ENCODE data around the gene MMP7. TPM values are rescaled to one million over a fixed set of nuclear protein-coding genes. Genes with fewer than 3 reads are reported as not detected.
"Not testable (repeated sequence)": the region's sequence is repeated elsewhere in the genome, so short reads cannot be mapped to it uniquely, and the experiment has no call there.

Gene MMP7
- total and polyA plus RNA-seq, 2 of the 4 experiments (the other 2 are of a cell fraction): not detected

DNA sequence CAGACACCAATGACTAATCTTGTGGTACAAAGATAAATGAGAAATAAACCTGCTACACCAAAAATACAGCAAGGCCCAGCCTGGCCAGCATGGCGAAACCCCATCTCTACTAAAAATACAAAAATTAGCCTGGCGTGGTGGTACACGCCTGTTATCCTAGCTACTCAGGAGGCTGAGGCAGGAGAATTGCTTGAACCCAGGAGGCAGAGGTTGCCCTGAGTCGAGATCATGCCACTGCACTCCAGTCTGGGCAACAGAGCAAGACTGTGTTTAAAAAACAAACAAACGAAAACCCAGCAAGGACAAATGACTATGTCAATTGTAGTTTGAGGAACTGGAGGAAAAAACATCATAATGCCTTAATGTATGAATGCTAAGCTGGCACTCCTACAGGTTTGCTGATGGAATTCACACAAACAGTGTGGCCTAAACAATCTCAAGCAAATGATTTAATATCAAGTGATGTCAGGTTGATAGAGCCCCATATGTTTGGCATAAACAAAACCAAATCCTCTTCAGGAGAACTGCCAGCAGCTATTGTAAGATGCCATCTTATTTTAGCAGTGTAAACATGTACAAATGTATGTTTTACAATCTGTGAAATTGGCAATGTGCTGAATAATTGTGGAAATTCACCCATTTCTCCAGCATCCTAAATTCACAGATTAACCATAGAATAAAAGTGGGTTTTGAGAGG is 20.0 kb downstream of the MMP7 start:
- intact Hi-C loops (cut with micrococcal nuclease): no loop called here
- no peak overlapping the region for H3K14ac ChIP-seq (replicated peaks; ENCODE audit: low read depth, low read length)

DNA sequence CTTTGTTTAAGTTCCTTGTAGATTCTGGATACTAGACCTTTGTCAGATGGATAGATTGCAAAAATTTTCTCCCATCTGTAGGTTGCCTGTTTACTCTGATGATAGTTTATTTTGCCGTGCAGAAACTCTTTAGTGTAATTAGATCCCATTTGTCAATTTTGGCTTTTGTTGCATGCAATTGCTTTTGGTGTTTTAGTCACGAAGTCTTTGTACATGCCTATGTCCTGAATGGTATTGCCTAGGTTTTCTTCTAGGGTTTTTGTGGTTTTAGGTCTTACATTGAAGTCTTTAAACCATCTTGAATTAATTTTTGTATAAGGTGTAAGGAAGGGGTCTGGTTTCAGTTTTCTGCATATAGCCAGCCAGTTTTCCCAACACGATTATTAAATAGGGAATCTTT is 27.7 kb downstream of the MMP7 start:
- H3K4me3 ChIP-seq (ENCODE audit: insufficient read depth, low read depth, low read length); H4K8ac ChIP-seq (ENCODE audit: low read depth in 2 of 2, low read length in 2 of 2); H4K5ac ChIP-seq (ENCODE audit: low read depth, low read length); in situ Hi-C loops (cut with MboI; ENCODE audit: low sequenced_read_pairs); H3K27me3 ChIP-seq (ENCODE audit: control insufficient read depth, insufficient read depth, low read length); intact Hi-C loops (cut with micrococcal nuclease); CTCF ChIA-PET; POLR2A ChIA-PET (ENCODE audit: unreplicated experiment); H3K23ac ChIP-seq (ENCODE audit: low read depth, low read length); H2AK9ac ChIP-seq (replicated peaks; ENCODE audit: low read depth, low read length, poor library complexity); H2BK5ac ChIP-seq (ENCODE audit: low read depth, low read length, poor library complexity, severe bottlenecking); H3K4ac ChIP-seq (ENCODE audit: low read depth, low read length); BruUV-seq (replicated peaks); H2BK120ac ChIP-seq (ENCODE audit: low read depth, low read length); dilution Hi-C loops (cut with HindIII; ENCODE audit: low sequenced_read_pairs, unreplicated experiment); ATAC-seq (ENCODE audit: low read depth); H2AK5ac ChIP-seq (ENCODE audit: low read depth, low read length); H3K18ac ChIP-seq (ENCODE audit: low read depth, low read length); H3K36me3 ChIP-seq (ENCODE audit: control insufficient read depth, insufficient read depth, low read length); H3K14ac ChIP-seq (replicated peaks; ENCODE audit: low read depth, low read length); H2AFZ ChIP-seq (replicated peaks; ENCODE audit: low read length, poor library complexity); H3K9me1 ChIP-seq (ENCODE audit: insufficient read depth, low read length); H3K27ac ChIP-seq (ENCODE audit: insufficient read depth, low read length); H3K4me2 ChIP-seq (ENCODE audit: low read depth, low read length); H4K20me1 ChIP-seq (ENCODE audit: insufficient read depth, low read length); H3K9me3 ChIP-seq (ENCODE audit: control insufficient read depth, insufficient read depth, low read length); H2BK20ac ChIP-seq (ENCODE audit: low read depth, low read length); H3K56ac ChIP-seq (ENCODE audit: extremely low read depth, insufficient read depth, low read length); H3K79me1 ChIP-seq (ENCODE audit: low read depth in 1 of 2, low read length in 2 of 2); H3K9ac ChIP-seq (ENCODE audit: low read depth, low read length); H4K91ac ChIP-seq (ENCODE audit: insufficient read depth, low read depth, low read length); H3K4me1 ChIP-seq (ENCODE audit: control insufficient read depth, insufficient read depth, low read length); H2BK15ac ChIP-seq (ENCODE audit: low read depth, low read length): not testable (repeated sequence)
- WGBS, 2 experiments (ENCODE audit: extremely low coverage in 2 of 2, insufficient read length in 1 of 2): no CpG with 5 or more reads among the region's 3 CpGs
- peak; percentile 15 for DNase-seq

More for the DNA sequence above, 20.0 kb downstream of the MMP7 start:
- ChIA-PET POLR2A (ENCODE audit: unreplicated experiment) (no interaction called here), CTCF (no interaction called here)
- Histone ChIP-seq H4K8ac (ENCODE audit: low read depth in 2 of 2, low read length in 2 of 2) (no peak overlapping the region), H2AK5ac (ENCODE audit: low read depth, low read length) (no peak overlapping the region), H3K56ac (ENCODE audit: extremely low read depth, insufficient read depth, low read length) (no peak overlapping the region), H3K9me3 (ENCODE audit: control insufficient read depth, insufficient read depth, low read length) (no peaks in the 10 kb centered on the region), H3K4ac (ENCODE audit: low read depth, low read length) (no peak overlapping the region), H3K27me3 (ENCODE audit: control insufficient read depth, insufficient read depth, low read length) (peaks cover 5% of the 10 kb centered on the region; the same call in 1 of the 2 replicates), H3K36me3 (ENCODE audit: control insufficient read depth, insufficient read depth, low read length) (no peaks in the 10 kb centered on the region), H3K4me2 (ENCODE audit: low read depth, low read length) (no peak overlapping the region), H3K9me1 (ENCODE audit: insufficient read depth, low read length) (0 out of 2 replicates have a peak, but pooled peaks cover 2% of the 10 kb centered on the region), H3K4me1 (ENCODE audit: control insufficient read depth, insufficient read depth, low read length) (no peaks in the 10 kb centered on the region), H2BK5ac (ENCODE audit: low read depth, low read length, poor library complexity, severe bottlenecking) (no peak overlapping the region), H2BK15ac (ENCODE audit: low read depth, low read length) (no peak overlapping the region), H3K23ac (ENCODE audit: low read depth, low read length) (no peak overlapping the region), H3K4me3 (ENCODE audit: insufficient read depth, low read depth, low read length) (no peak overlapping the region), H3K79me1 (ENCODE audit: low read depth in 1 of 2, low read length in 2 of 2) (no peaks in the 10 kb centered on the region), H2AFZ (replicated peaks; ENCODE audit: low read length, poor library complexity) (no peak overlapping the region), H3K27ac (ENCODE audit: insufficient read depth, low read length) (no peak overlapping the region), H4K20me1 (ENCODE audit: insufficient read depth, low read length) (no peaks in the 10 kb centered on the region), H3K9ac (ENCODE audit: low read depth, low read length) (no peak overlapping the region), H3K18ac (ENCODE audit: low read depth, low read length) (no peak overlapping the region), H2AK9ac (replicated peaks; ENCODE audit: low read depth, low read length, poor library complexity) (no peak overlapping the region), H2BK20ac (ENCODE audit: low read depth, low read length) (no peak overlapping the region), H2BK120ac (ENCODE audit: low read depth, low read length) (no peak overlapping the region), H4K5ac (ENCODE audit: low read depth, low read length) (no peak overlapping the region), H4K91ac (ENCODE audit: insufficient read depth, low read depth, low read length) (no peak overlapping the region)
- in situ Hi-C loops (cut with MboI; ENCODE audit: low sequenced_read_pairs): no loop called here
- ATAC-seq (ENCODE audit: low read depth) (no peak), DNase-seq (no peak)
- BruUV-seq (replicated peaks): no TSS peak
- WGBS, 2 experiments (ENCODE audit: extremely low coverage in 2 of 2, insufficient read length in 1 of 2): 82% methylated on average over 3 of the region's 5 CpGs; no CpG with 5 or more reads in 1 of the 2 experiments
- dilution Hi-C loops (cut with HindIII; ENCODE audit: low sequenced_read_pairs, unreplicated experiment): no loop called here
- TF ChIP-seq SMC3 (IDR thresholded peaks at IDR 0.05; ENCODE audit: low read depth, low read length): no peak
- TF ChIP-seq MXI1 (IDR thresholded peaks at IDR 0.05; ENCODE audit: borderline replicate concordance, low read depth, low read length): no peak
- TF ChIP-seq FOS (IDR thresholded peaks at IDR 0.05; ENCODE audit: low read depth, low read length): no peak
- TF ChIP-seq, protein P1, sequence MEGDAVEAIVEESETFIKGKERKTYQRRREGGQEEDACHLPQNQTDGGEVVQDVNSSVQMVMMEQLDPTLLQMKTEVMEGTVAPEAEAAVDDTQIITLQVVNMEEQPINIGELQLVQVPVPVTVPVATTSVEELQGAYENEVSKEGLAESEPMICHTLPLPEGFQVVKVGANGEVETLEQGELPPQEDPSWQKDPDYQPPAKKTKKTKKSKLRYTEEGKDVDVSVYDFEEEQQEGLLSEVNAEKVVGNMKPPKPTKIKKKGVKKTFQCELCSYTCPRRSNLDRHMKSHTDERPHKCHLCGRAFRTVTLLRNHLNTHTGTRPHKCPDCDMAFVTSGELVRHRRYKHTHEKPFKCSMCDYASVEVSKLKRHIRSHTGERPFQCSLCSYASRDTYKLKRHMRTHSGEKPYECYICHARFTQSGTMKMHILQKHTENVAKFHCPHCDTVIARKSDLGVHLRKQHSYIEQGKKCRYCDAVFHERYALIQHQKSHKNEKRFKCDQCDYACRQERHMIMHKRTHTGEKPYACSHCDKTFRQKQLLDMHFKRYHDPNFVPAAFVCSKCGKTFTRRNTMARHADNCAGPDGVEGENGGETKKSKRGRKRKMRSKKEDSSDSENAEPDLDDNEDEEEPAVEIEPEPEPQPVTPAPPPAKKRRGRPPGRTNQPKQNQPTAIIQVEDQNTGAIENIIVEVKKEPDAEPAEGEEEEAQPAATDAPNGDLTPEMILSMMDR (conservative IDR thresholded peaks at IDR 0.05; ENCODE audit: low read depth, low read length): no peak
- no peak for TF ChIP-seq RAD21 (IDR thresholded peaks at IDR 0.05; ENCODE audit: low read length)
- TF ChIP-seq RCOR1 (IDR thresholded peaks at IDR 0.05; ENCODE audit: insufficient replicate concordance, low read length): no peak
- TF ChIP-seq MAFK (IDR thresholded peaks at IDR 0.05; ENCODE audit: low read depth, low read length): no peak
- TF ChIP-seq BHLHE40 (IDR thresholded peaks at IDR 0.05; ENCODE audit: low read depth, low read length): no peak
- TF ChIP-seq NFE2L2 (IDR thresholded peaks at IDR 0.05; ENCODE audit: low read depth, low read length): no peak
- no peak for TF ChIP-seq CEBPB (IDR thresholded peaks at IDR 0.05; ENCODE audit: low read depth, low read length)
